Iris pigment epithelial cell (primary cell): Measurements from ENCODE around the gene MBOAT1.
"Not testable (repeated sequence)": the region's sequence is repeated elsewhere in the genome, so short reads cannot be mapped to it uniquely, and the experiment has no call there.

ENCODE experiments used
- DNase-seq: peaks from one replicate; pipeline ENCODE4 v3.0.0-alpha.2; 2011; ENCODE audit warnings: low read depth

The MBOAT1 gene

GRCh38 chr6:20212392-20213111 is at the start of gene MBOAT1:
MBOAT1 (minus strand) TSS chr6:20212469; CDS start chr6:20212234, 235 bp downstream.
- DNase-seq, result peak; percentile 92

GRCh38 chr6:20261685-20262084 is 49.4 kb upstream of the MBOAT1 start:
- DNase-seq, result no peak

GRCh38 chr6:20260360-20260759 is 48.1 kb upstream of the MBOAT1 start:
- no peak for DNase-seq

GRCh38 chr6:20259316-20260049 is 47.2 kb upstream of the MBOAT1 start:
- DNase-seq, result no peak

GRCh38 chr6:20255428-20255827 is 43.2 kb upstream of the MBOAT1 start:
- DNase-seq, result no peak

GRCh38 chr6:20254295-20254694 is 42.0 kb upstream of the MBOAT1 start:
- DNase-seq, result no peak

GRCh38 chr6:20253021-20253420 is 40.8 kb upstream of the MBOAT1 start:
- no peak for DNase-seq

GRCh38 chr6:20252311-20252710 is 40.0 kb upstream of the MBOAT1 start:
- no peak for DNase-seq

- no peak for DNase-seq
Measured at GRCh38 chr6:20251525-20251924, 39.3 kb upstream of the MBOAT1 start.

- no peak for DNase-seq
Measured at GRCh38 chr6:20246125-20246524, 33.9 kb upstream of the MBOAT1 start.

- not testable (repeated sequence) for DNase-seq
Measured at GRCh38 chr6:20244807-20245681, 32.8 kb upstream of the MBOAT1 start.

GRCh38 chr6:20243288-20243687 is 31.0 kb upstream of the MBOAT1 start:
- no peak for DNase-seq

GRCh38 chr6:20242397-20242796 is 30.1 kb upstream of the MBOAT1 start:
- DNase-seq, result no peak

- DNase-seq, result no peak
Measured at GRCh38 chr6:20241102-20241501, 28.8 kb upstream of the MBOAT1 start.

- no peak for DNase-seq
Measured at GRCh38 chr6:20238688-20239587, 26.7 kb upstream of the MBOAT1 start.

GRCh38 chr6:20237677-20238460 is 25.6 kb upstream of the MBOAT1 start:
- no peak for DNase-seq

- DNase-seq, result no peak
Measured at GRCh38 chr6:20236909-20237600, 24.8 kb upstream of the MBOAT1 start.

GRCh38 chr6:20236344-20236743 is 24.1 kb upstream of the MBOAT1 start:
- DNase-seq, result no peak

- DNase-seq, result no peak
Measured at GRCh38 chr6:20235041-20235440, 22.8 kb upstream of the MBOAT1 start.

GRCh38 chr6:20234136-20234535 is 21.9 kb upstream of the MBOAT1 start:
- no peak for DNase-seq
